ENCODE measurements around the gene MXD4.
"Not testable (repeated sequence)": the region's sequence is repeated elsewhere in the genome, so short reads cannot be mapped to it uniquely, and the experiment has no call there.

MXD4 gene

DNA sequence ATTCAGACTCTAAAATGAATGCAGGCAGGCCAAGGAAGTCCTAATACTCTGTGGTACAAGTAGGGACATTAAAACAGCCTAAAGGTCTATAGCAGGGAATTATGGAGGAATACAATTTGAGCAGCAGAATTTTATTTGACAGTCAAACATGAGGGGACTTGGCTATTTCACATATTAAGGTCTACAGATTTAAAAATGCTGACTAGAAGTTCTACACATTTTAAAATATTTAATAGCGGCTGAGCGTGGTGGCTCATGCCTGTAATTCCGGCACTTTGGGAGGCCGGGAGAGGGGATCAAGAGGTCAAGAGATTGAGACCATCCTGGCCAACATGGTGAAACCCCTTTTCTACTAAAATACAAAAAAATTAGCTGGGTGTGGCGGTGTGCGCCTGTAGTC, 30.8 kb downstream of the MXD4 start:
- TF ChIP-seq, protein P1, sequence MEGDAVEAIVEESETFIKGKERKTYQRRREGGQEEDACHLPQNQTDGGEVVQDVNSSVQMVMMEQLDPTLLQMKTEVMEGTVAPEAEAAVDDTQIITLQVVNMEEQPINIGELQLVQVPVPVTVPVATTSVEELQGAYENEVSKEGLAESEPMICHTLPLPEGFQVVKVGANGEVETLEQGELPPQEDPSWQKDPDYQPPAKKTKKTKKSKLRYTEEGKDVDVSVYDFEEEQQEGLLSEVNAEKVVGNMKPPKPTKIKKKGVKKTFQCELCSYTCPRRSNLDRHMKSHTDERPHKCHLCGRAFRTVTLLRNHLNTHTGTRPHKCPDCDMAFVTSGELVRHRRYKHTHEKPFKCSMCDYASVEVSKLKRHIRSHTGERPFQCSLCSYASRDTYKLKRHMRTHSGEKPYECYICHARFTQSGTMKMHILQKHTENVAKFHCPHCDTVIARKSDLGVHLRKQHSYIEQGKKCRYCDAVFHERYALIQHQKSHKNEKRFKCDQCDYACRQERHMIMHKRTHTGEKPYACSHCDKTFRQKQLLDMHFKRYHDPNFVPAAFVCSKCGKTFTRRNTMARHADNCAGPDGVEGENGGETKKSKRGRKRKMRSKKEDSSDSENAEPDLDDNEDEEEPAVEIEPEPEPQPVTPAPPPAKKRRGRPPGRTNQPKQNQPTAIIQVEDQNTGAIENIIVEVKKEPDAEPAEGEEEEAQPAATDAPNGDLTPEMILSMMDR (IDR thresholded peaks at IDR 0.05; ENCODE audit: unreplicated experiment in 3 of 3) = no peak
- Mint-ChIP-seq H3K27me3 (ENCODE audit: low read depth) (no peaks in the 10 kb centered on the region), H3K27ac (no peak overlapping the region), H3K36me3 (ENCODE audit: low read depth) (peaks cover 21% of the 10 kb centered on the region), H3K9me3 (no peaks in the 10 kb centered on the region), H3K4me1 (no peaks in the 10 kb centered on the region), H3K4me3 (no peak overlapping the region)

DNA sequence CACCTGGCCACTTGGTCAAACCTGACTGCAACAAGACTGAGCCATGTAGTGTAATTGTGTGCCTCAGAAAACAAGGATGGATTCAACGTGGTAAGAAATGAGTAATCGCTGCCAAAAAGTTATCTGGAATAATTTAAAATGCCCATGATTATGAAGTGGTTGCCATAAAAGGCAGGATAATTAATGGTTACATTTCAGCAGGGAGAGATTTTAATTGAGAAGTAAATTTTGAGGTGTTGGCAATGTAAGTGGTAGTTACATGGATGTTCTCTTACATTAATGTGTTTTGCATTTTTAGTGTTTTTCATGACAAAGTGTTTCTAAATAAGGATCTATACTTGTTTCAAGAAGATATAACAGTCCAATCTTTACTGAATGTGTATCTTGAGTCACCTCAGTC, 35.6 kb downstream of the MXD4 start:
- no peak overlapping the region for H3K4me3 Mint-ChIP-seq

DNA sequence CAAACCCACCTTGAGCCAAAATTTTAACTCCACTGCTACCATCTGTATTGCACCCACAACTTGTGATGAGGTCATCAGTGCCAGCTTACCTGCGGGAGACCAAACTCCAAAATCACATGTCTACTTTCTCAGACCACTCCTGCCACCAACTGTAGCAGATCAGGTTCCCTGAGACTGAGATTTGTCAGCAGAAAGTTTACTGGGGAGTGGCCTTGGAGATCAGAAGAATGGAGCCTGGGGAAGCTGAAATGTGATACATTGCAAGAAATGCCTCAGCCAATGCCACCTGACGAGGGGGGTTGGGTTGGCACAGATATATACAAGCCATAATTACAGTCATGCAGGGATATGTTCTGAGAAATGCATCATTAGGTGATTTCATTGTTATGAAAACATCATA, 39.1 kb downstream of the MXD4 start:
- H3K27ac Mint-ChIP-seq = no peak overlapping the region
- TF ChIP-seq, protein P1 (IDR thresholded peaks at IDR 0.05; ENCODE audit: unreplicated experiment in 3 of 3) = no peak
- peaks cover 5% of the 10 kb centered on the region for H3K36me3 Mint-ChIP-seq (ENCODE audit: low read depth)
- no peaks in the 10 kb centered on the region for H3K27me3 Mint-ChIP-seq (ENCODE audit: low read depth)
- peaks cover 5% of the 10 kb centered on the region for H3K4me1 Mint-ChIP-seq
- no peaks in the 10 kb centered on the region for H3K9me3 Mint-ChIP-seq
- no peak overlapping the region for H3K4me3 Mint-ChIP-seq

More for the DNA sequence above, 35.6 kb downstream of the MXD4 start:
- Mint-ChIP-seq H3K9me3 (no peaks in the 10 kb centered on the region), H3K4me1 (peaks cover 5% of the 10 kb centered on the region), H3K36me3 (ENCODE audit: low read depth) (peaks cover 5% of the 10 kb centered on the region), H3K27ac (no peak overlapping the region), H3K27me3 (ENCODE audit: low read depth) (no peaks in the 10 kb centered on the region)
- TF ChIP-seq, protein P1 (IDR thresholded peaks at IDR 0.05; ENCODE audit: unreplicated experiment in 3 of 3) = no peak

DNA sequence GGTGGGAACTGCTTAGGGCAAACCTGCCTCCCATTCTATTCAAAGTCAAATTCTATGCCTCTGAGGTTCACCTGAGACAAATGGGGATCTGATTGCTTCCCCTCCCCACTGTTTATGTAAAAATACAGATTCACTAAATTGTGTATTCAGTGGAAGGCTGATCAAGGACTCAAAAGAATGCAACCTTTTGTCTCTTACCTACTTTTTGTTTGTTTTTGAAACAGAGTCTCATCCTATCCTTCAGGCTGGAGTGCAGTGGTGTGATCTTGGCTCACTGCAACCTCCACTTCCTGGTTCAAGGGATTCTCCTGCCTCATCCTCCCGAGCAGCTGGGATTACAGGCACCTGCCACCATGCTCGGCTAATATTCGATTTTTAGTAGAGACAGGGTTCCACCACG, 40.5 kb downstream of the MXD4 start:
- H3K4me1 Mint-ChIP-seq; H3K9me3 Mint-ChIP-seq; H3K27ac Mint-ChIP-seq; H3K4me3 Mint-ChIP-seq; H3K27me3 Mint-ChIP-seq (ENCODE audit: low read depth); H3K36me3 Mint-ChIP-seq (ENCODE audit: low read depth): not testable (repeated sequence)

DNA sequence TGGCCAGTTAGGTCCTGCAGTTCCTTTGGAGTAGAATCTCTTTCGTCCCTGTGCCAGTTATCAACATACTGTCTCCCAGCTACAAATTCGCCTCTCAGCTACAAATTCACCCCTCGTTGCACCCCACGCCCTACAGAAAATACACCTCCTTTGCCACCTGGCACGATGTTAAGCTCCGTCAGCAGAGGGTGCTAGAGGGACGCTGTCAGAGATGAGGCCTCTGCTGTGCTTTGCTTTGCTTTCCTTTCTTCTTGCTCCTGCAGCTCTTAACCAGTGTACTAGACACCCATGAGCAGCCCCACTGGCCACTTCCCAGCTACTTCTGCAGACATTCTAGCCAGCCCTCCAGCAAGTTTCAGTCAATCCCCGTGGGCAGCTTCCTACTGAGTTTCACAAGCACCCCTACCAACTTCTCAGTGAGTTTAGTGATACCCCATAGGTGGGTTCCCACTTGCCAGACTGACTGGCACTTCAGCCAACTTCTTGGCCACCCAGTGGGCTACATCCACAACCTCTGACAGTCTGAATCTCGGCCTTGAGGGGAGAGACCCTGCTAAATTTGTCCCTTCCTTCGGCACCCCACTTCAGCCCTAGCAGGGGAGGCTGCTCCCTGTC, 41.8 kb downstream of the MXD4 start:
- no peak overlapping the region for H3K27ac Mint-ChIP-seq
- no peaks in the 10 kb centered on the region for H3K27me3 Mint-ChIP-seq (ENCODE audit: low read depth)
- no peaks in the 10 kb centered on the region for H3K9me3 Mint-ChIP-seq
- H3K4me1 Mint-ChIP-seq = peaks cover 5% of the 10 kb centered on the region
- H3K4me3 Mint-ChIP-seq = no peak overlapping the region
- TF ChIP-seq, protein P1 (IDR thresholded peaks at IDR 0.05; ENCODE audit: unreplicated experiment in 3 of 3) = peak; percentile 79 to 86 (median 83)
- H3K36me3 Mint-ChIP-seq (ENCODE audit: low read depth) = no peaks in the 10 kb centered on the region

DNA sequence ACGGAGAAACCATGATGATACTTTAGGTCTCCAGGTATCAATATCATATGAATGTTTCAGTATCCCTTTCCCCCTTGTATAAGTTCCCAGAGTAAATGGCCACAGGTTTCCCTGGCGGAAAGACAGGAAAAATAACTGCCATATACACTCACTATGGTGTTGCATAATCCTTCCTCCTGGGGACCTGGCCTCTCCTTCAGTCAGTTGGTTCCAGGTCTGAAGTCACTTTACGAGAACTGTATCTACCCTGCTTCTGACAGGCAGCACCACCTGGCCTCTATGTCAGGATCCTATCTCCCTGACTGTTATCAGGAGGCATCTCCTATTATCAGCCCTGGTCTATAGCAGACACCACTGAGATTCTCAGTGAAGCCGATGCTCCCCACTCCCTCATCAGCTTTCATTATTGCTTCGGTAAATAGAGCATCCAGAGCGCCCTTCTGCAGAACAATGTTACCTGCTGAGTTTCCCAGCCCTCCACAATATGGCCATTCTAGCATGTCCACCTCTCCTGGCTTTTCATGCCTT, 42.6 kb downstream of the MXD4 start:
- TF ChIP-seq, protein P1 (IDR thresholded peaks at IDR 0.05; ENCODE audit: unreplicated experiment in 3 of 3) = no peak
- Mint-ChIP-seq H3K36me3 (ENCODE audit: low read depth) (no peaks in the 10 kb centered on the region), H3K27me3 (ENCODE audit: low read depth) (no peaks in the 10 kb centered on the region), H3K27ac (no peak overlapping the region), H3K9me3 (no peaks in the 10 kb centered on the region), H3K4me3 (no peak overlapping the region), H3K4me1 (peaks cover 5% of the 10 kb centered on the region)
